GM12878 (cell line): ENCODE data around the gene TUBGCP3. TPM values are rescaled to one million over a fixed set of nuclear protein-coding genes. Genes with fewer than 3 reads are reported as not detected.

Experiments
- ATAC-seq: fragments of 200-7000 bp; cut with Tn5 transposase; 3 replicates; pipeline ENCODE4 v1.9.1; 2020; ENCODE audit warnings: mild to moderate bottlenecking, moderate library complexity
- BruUV-seq: library from RNA; stranded (reverse); fragments of 400-500 nt; replicated peaks from 2 replicates; lab custom pipeline; 2021; lab: Mats Ljungman, UMichigan
- CTCF ChIA-PET: fragments of 300-600 bp; sonication (Branson Sonifier 250); formaldehyde crosslinking; extraction: SDS; loops from one replicate; lab custom pipeline; 2021; ENCODE audit warnings: inconsistent platforms; lab: Yijun Ruan, JAX
- POLR2A ChIA-PET: fragments of 350-600 bp; formaldehyde crosslinking; extraction: SDS; loops from one replicate; lab custom pipeline; 2021; ENCODE audit warnings: inconsistent platforms; lab: Charles Lee
- RAD21 ChIA-PET: fragments of 300-600 bp; sonication (Branson Sonifier 250); formaldehyde crosslinking; loops from one replicate; lab custom pipeline; 2023; ENCODE audit warnings: antibody characterized with exemption; ENCODE audit not compliant: unreplicated experiment; lab: Charles Lee
- SMC1A ChIA-PET: fragments of 300-600 bp; sonication (Branson Sonifier 250); formaldehyde crosslinking; loops from one replicate; lab custom pipeline; 2023; ENCODE audit not compliant: unreplicated experiment, uncharacterized antibody; lab: Charles Lee
- DNase-seq: peaks from one replicate; pipeline ENCODE4 v3.0.0-alpha.2; 2011; ENCODE audit warnings: low read depth, low spot score
- FAIRE-seq: peaks from 3 replicates; lab custom pipeline; 2011; peaks lifted over from hg19 to GRCh38; lab: Jason Lieb, UNC
- H2AFZ ChIP-seq: 2 replicates; pipeline ENCODE4 v1.6.0; 2011; ENCODE audit warnings: low read depth, low read length, control low read depth; ENCODE audit not compliant: control insufficient read depth
- H3K27ac ChIP-seq: 2 replicates; pipeline ENCODE4 v1.5.1; 2011; ENCODE audit warnings: control low read depth; ENCODE audit not compliant: control insufficient read depth, insufficient read depth
- H3K27me3 ChIP-seq, 2 experiments: replicated peaks in 1 of 2; 2 replicates each; pipeline versions ENCODE4 v1.6.0 to v1.6.1; 2011; ENCODE audit warnings: low read length in 1 of 2; ENCODE audit not compliant: control insufficient read depth in 2 of 2, insufficient read depth in 2 of 2
- H3K36me3 ChIP-seq, 2 experiments: 2 replicates each; pipeline ENCODE4 v1.5.1; 2011; ENCODE audit warnings: low read length in 1 of 2; ENCODE audit not compliant: control insufficient read depth in 2 of 2, insufficient read depth in 2 of 2
- H3K4me1 ChIP-seq: 2 replicates; pipeline ENCODE4 v1.6.1; 2011; ENCODE audit warnings: mild to moderate bottlenecking, low read length, moderate library complexity, mixed read lengths; ENCODE audit not compliant: control insufficient read depth, insufficient read depth
- H3K4me2 ChIP-seq: 2 replicates; pipeline ENCODE4 v1.6.0; 2011; ENCODE audit warnings: control low read depth; ENCODE audit not compliant: control insufficient read depth, insufficient read depth
- H3K4me3 ChIP-seq: fragments of 200-600 bp; sonication (generic); 2 replicates; pipeline ENCODE4 v1.5.1; 2016
- H3K79me2 ChIP-seq: 2 replicates; pipeline ENCODE4 v1.6.0; 2011; ENCODE audit warnings: low read length; ENCODE audit not compliant: control insufficient read depth, insufficient read depth
- H3K9ac ChIP-seq: 2 replicates; pipeline ENCODE4 v1.8.0; 2011; ENCODE audit warnings: low read length, control low read depth, mixed read lengths; ENCODE audit not compliant: control insufficient read depth, insufficient read depth
- H3K9me3 ChIP-seq: replicated peaks from 3 replicates; pipeline ENCODE4 v1.5.1; 2011; ENCODE audit warnings: mild to moderate bottlenecking, low read length; ENCODE audit not compliant: control insufficient read depth, insufficient read depth
- H4K20me1 ChIP-seq: 2 replicates; pipeline ENCODE4 v1.6.0; 2011; ENCODE audit not compliant: control insufficient read depth, insufficient read depth
- ATF2 ChIP-seq: IDR thresholded peaks from 2 replicates; pipeline ENCODE4 v1.6.1; 2012; ENCODE audit warnings: low read length, inconsistent platforms
- CHD2 ChIP-seq: IDR thresholded peaks from 2 replicates; pipeline ENCODE4 v1.6.1; 2011; ENCODE audit warnings: low read depth, low read length, improper control_type of control experiment, borderline replicate concordance
- E4F1 ChIP-seq: fragments of 450-650 bp; IDR thresholded peaks from 2 replicates; pipeline ENCODE4 v1.6.1; 2018; ENCODE audit warnings: borderline replicate concordance, mild to moderate bottlenecking; ENCODE audit not compliant: partially characterized antibody
- ETV6 ChIP-seq, 2 experiments: fragments of 450-650 bp in 1 of 2; IDR thresholded peaks in 1 of 2; conservative IDR thresholded peaks in 1 of 2; 2 replicates each; pipeline ENCODE4 v1.6.1; 2014; ENCODE audit warnings: antibody characterized with exemption in 1 of 2, borderline replicate concordance in 1 of 2, low read depth in 1 of 2, mild to moderate bottlenecking in 1 of 2, moderate library complexity in 1 of 2
- KAT2A ChIP-seq: conservative IDR thresholded peaks from 2 replicates; pipeline ENCODE4 v1.6.1; 2011; ENCODE audit warnings: low read depth, low read length; ENCODE audit not compliant: control insufficient read depth
- MEF2A ChIP-seq: IDR thresholded peaks from 2 replicates; pipeline ENCODE4 v1.6.1; 2011; ENCODE audit warnings: low read depth, mild to moderate bottlenecking, low read length, moderate library complexity; ENCODE audit not compliant: insufficient read depth
- RCOR1 ChIP-seq: conservative IDR thresholded peaks from 2 replicates; pipeline ENCODE4 v1.6.1; 2012; ENCODE audit warnings: low read depth, low read length, improper control_type of control experiment
- SIX5 ChIP-seq: IDR thresholded peaks from 2 replicates; pipeline ENCODE4 v1.6.1; 2011; ENCODE audit warnings: mild to moderate bottlenecking, low read depth, low read length, moderate library complexity; ENCODE audit not compliant: severe bottlenecking
- ZNF592 ChIP-seq: fragments of 450-650 bp; IDR thresholded peaks from 2 replicates; pipeline ENCODE4 v1.6.1; 2017; ENCODE audit warnings: mild to moderate bottlenecking, moderate library complexity
- ZNF622 ChIP-seq: fragments of 450-650 bp; IDR thresholded peaks from 2 replicates; pipeline ENCODE4 v1.6.1; 2017; ENCODE audit warnings: mild to moderate bottlenecking, inconsistent platforms
- WGBS: methylation state at CpG from one replicate; pipeline ENCODE4 v1.1.6; 2016; ENCODE audit warnings: low lambda C conversion rate; ENCODE audit not compliant: insufficient replicate concordance, insufficient coverage; ENCODE audit errors: missing lambda C conversion rate; 5-methylcytosine and 5-hydroxymethylcytosine counted together
- in situ Hi-C: fragments of 300-500 bp; cut with MboI; formaldehyde crosslinking; loops from 9 replicates; pipeline ENCODE4 v1.14.3; 2018; ENCODE audit warnings: mixed read lengths
- intact Hi-C: fragments of 100-400 bp; cut with micrococcal nuclease; formaldehyde crosslinking; loops from one replicate; pipeline ENCODE4 v1.14.2; 2022; ENCODE audit not compliant: unreplicated experiment
- polyA plus RNA-seq, 11 experiments: library from polyadenylated mRNA; depleted of rRNA in 4 of 11; unstranded in 6 of 11; stranded (reverse) in 5 of 11; fragments of >200 nt; fragmentation: Nextera tagmentation in 4 of 11; fragmentation: Illumina TruSeq in 1 of 11; extraction: Ambion mirVana in 4 of 11; extraction: Trizol in 1 of 11; gene quantifications; 1 replicate in 1 of 11; 2 replicates in 10 of 11; pipeline versions ENCODE4 v1.2.1 to v1.2.3, GENCODE V29; 2011 to 2016; ENCODE audit warnings: inconsistent platforms in 2 of 11, missing spikeins in 2 of 11, low read depth in 1 of 11
- total RNA-seq, 4 experiments: library from RNA; depleted of rRNA in 3 of 4; stranded (reverse); fragments of >200 nt in 3 of 4; fragmentation: Illumina TruSeq in 1 of 4; extraction: Trizol in 1 of 4; gene quantifications; 2 replicates each; pipeline versions ENCODE4 v1.2.1 to v1.2.3, GENCODE V29; 2013 to 2021

Gene TUBGCP3
- total and polyA plus RNA-seq, 10 of the 15 experiments (the other 5 are each of a cell fraction or from before 2014, with no cell fraction given) = 4.0 to 34.0 (median 22.6) TPM

GRCh38 chr13:112596235-112596634, 8.3 kb upstream of the TUBGCP3 start (continued):
- TF ChIP-seq E4F1 (no peak), KAT2A (no peak)

GRCh38 chr13:112592647-112593046, 4.7 kb upstream of the TUBGCP3 start:
- Histone ChIP-seq H3K27ac (no peak overlapping the region), H3K4me1 (peaks cover 4% of the 10 kb centered on the region; the same call in 1 of the 2 replicates), H2AFZ (no peak overlapping the region), H3K4me3 (no peak overlapping the region), H3K9ac (no peak overlapping the region), H3K36me3 (no peaks in the 10 kb centered on the region), H3K9me3 (no peaks in the 10 kb centered on the region; the same call in 2 of the 3 replicates), H3K27me3 (no peaks in the 10 kb centered on the region; a peak in 1 of 4 replicates), H4K20me1 (no peaks in the 10 kb centered on the region), H3K79me2 (peaks cover 10% of the 10 kb centered on the region), H3K4me2 (no peak overlapping the region)
- ATAC-seq = no peak
- ChIA-PET CTCF (no interaction called here), SMC1A (no interaction called here), POLR2A (no interaction called here), RAD21 (no interaction called here)
- DNase-seq = no peak
- WGBS = 80% methylated on average over 7 of the region's 7 CpGs
- no peak for TF ChIP-seq RCOR1
- TF ChIP-seq ZNF592 = no peak
- TF ChIP-seq ZNF622 = no peak
- TF ChIP-seq CHD2 = no peak
- TF ChIP-seq ATF2 = no peak
- no peak for TF ChIP-seq ETV6 (conservative IDR thresholded peaks at IDR 0.05 in 1 of 2, IDR thresholded peaks at IDR 0.05 in 1 of 2; ENCODE audit: borderline replicate concordance in 1 of 2, low read depth in 1 of 2)
- no peak for TF ChIP-seq SIX5
- TF ChIP-seq MEF2A = no peak
- BruUV-seq = no TSS peak
- FAIRE-seq = no peak
- intact Hi-C loops = no loop called here
- in situ Hi-C loops = no loop called here
